ENCODE data around the gene RYR2. TPM values are rescaled to one million over a fixed set of nuclear protein-coding genes. Genes with fewer than 3 reads are reported as not detected.

Gene RYR2
- total and polyA plus RNA-seq, 4 donors = 0.43 to 11.6 (median 2.0) TPM

- H3K9me3 ChIP-seq (ENCODE audit: control insufficient read depth in 4 of 4, insufficient read depth in 3 of 4, low read length in 3 of 4) = no peaks in the 10 kb centered on the region
- ATAC-seq (ENCODE audit: insufficient read depth, low FRiP score) (no peak), DNase-seq (no peak)
- no peak overlapping the region for H3K9ac ChIP-seq (ENCODE audit: insufficient read depth in 1 of 2, low read length in 2 of 2)
- 69 to 83% methylated on average over 14 of the region's 14 CpGs for WGBS, 2 donors
- H3K4me1 ChIP-seq (ENCODE audit: control insufficient read depth in 5 of 5, insufficient read depth in 5 of 5, low read length in 5 of 5) = peaks cover 0 to 4% (median 0%) of the 10 kb centered on the region in 5 donors
- no peaks in the 10 kb centered on the region for H3K27me3 ChIP-seq (ENCODE audit: control insufficient read depth in 3 of 3, insufficient read depth in 3 of 3, low read length in 2 of 3)
- peak overlapping the region in 1 of 2 donors; percentile 51 for H3K27ac ChIP-seq (ENCODE audit: low read depth in 1 of 2, low read length in 1 of 2)
- TF ChIP-seq CTCF (IDR thresholded peaks at IDR 0.05; ENCODE audit: control extremely low read depth, extremely low read depth) = no peak
- H3K36me3 ChIP-seq (ENCODE audit: control insufficient read depth in 4 of 4, insufficient read depth in 4 of 4, low read length in 4 of 4) = no peaks in the 10 kb centered on the region
- H3K4me3 ChIP-seq = no peak overlapping the region
Measured at GRCh38 chr1:237007147-237007881, 34.7 kb upstream of the RYR2 start.

- peaks cover 0 to 4% (median 0%) of the 10 kb centered on the region in 5 donors for H3K4me1 ChIP-seq (ENCODE audit: control insufficient read depth in 5 of 5, insufficient read depth in 5 of 5, low read length in 5 of 5)
Measured at GRCh38 chr1:237009611-237010010, 32.4 kb upstream of the RYR2 start.

GRCh38 chr1:237011432-237011831 is 30.6 kb upstream of the RYR2 start:
- 80 to 87% methylated on average over 3 of the region's 3 CpGs for WGBS, 2 donors
- Histone ChIP-seq H3K4me3 (no peak overlapping the region), H3K27ac (ENCODE audit: low read depth in 1 of 2, low read length in 1 of 2) (peak overlapping the region in 1 of 2 donors; percentile 94), H3K27me3 (ENCODE audit: control insufficient read depth in 3 of 3, insufficient read depth in 3 of 3, low read length in 2 of 3) (peaks cover 0 to under 1% (median 0%) of the 10 kb centered on the region in 3 donors), H3K36me3 (ENCODE audit: control insufficient read depth in 4 of 4, insufficient read depth in 4 of 4, low read length in 4 of 4) (no peaks in the 10 kb centered on the region), H3K9ac (ENCODE audit: insufficient read depth in 1 of 2, low read length in 2 of 2) (no peak overlapping the region), H3K4me1 (ENCODE audit: control insufficient read depth in 5 of 5, insufficient read depth in 5 of 5, low read length in 5 of 5) (peaks cover 0 to 4% (median 0%) of the 10 kb centered on the region in 5 donors), H3K9me3 (ENCODE audit: control insufficient read depth in 4 of 4, insufficient read depth in 3 of 4, low read length in 3 of 4) (no peaks in the 10 kb centered on the region)
- DNase-seq (no peak), ATAC-seq (ENCODE audit: insufficient read depth, low FRiP score) (no peak)
- TF ChIP-seq CTCF (IDR thresholded peaks at IDR 0.05; ENCODE audit: control extremely low read depth, extremely low read depth) = no peak

More at GRCh38 chr1:237009611-237010010, 32.4 kb upstream of the RYR2 start:
- ATAC-seq (ENCODE audit: insufficient read depth, low FRiP score) (no peak), DNase-seq (no peak)
- Histone ChIP-seq H3K36me3 (ENCODE audit: control insufficient read depth in 4 of 4, insufficient read depth in 4 of 4, low read length in 4 of 4) (no peaks in the 10 kb centered on the region), H3K27me3 (ENCODE audit: control insufficient read depth in 3 of 3, insufficient read depth in 3 of 3, low read length in 2 of 3) (no peaks in the 10 kb centered on the region), H3K9me3 (ENCODE audit: control insufficient read depth in 4 of 4, insufficient read depth in 3 of 4, low read length in 3 of 4) (no peaks in the 10 kb centered on the region), H3K9ac (ENCODE audit: insufficient read depth in 1 of 2, low read length in 2 of 2) (no peak overlapping the region), H3K4me3 (no peak overlapping the region), H3K27ac (ENCODE audit: low read depth in 1 of 2, low read length in 1 of 2) (peak overlapping the region in 1 of 2 donors; percentile 86)
- no peak for TF ChIP-seq CTCF (IDR thresholded peaks at IDR 0.05; ENCODE audit: control extremely low read depth, extremely low read depth)
- 90 to 92% methylated on average over 4 of the region's 4 CpGs for WGBS, 2 donors
